Esophagus mucosa (tissue), 1 donor: Measurements from ENCODE around the gene RICTOR. TPM values are rescaled to one million over a fixed set of nuclear protein-coding genes. Genes with fewer than 3 reads are reported as not detected.

Experiments used
- total RNA-seq: library from RNA; stranded (reverse); gene quantifications from one replicate; pipeline ENCODE4 v1.2.4, GENCODE V29; 2023
- donor health status: DM: yes; HTN: yes; CAD: no.

The RICTOR gene
- total RNA-seq, 1 donor from 2014 or later: 18.1 TPM

Other genes with a start within 250 kb of the RICTOR start
- gene OSMR, start 228.4 kb downstream of the RICTOR start, total RNA-seq: 23.1 TPM
- gene FYB1, start 145.2 kb upstream of the RICTOR start, total RNA-seq: 64.7 TPM